Ishikawa (cell line): ENCODE data around the gene HLTF.

Experiments used
- CEBPB ChIP-seq: IDR thresholded peaks from 2 replicates; pipeline ENCODE4 v1.6.1; 2012
- CREB1 ChIP-seq: IDR thresholded peaks from 2 replicates; pipeline ENCODE4 v1.6.1; 2012; ENCODE audit warnings: low read depth
- EGR1 ChIP-seq: IDR thresholded peaks from 2 replicates; pipeline ENCODE4 v1.6.1; 2012
- EP300 ChIP-seq: IDR thresholded peaks from 2 replicates; pipeline ENCODE4 v1.6.1; 2012; ENCODE audit warnings: borderline replicate concordance
- FOXM1 ChIP-seq: IDR thresholded peaks from 2 replicates; pipeline ENCODE4 v1.6.1; 2012; ENCODE audit warnings: low read depth, borderline replicate concordance
- MAX ChIP-seq: IDR thresholded peaks from 2 replicates; pipeline ENCODE4 v1.6.1; 2012
- NFIC ChIP-seq: IDR thresholded peaks from 2 replicates; pipeline ENCODE4 v1.6.1; 2012
- RAD21 ChIP-seq: IDR thresholded peaks from 2 replicates; pipeline ENCODE4 v1.6.1; 2012; ENCODE audit warnings: low read depth
- TAF1 ChIP-seq: IDR thresholded peaks from 2 replicates; pipeline ENCODE4 v1.6.1; 2012; ENCODE audit warnings: low read depth, mild to moderate bottlenecking
- TCF12 ChIP-seq: IDR thresholded peaks from 2 replicates; pipeline ENCODE4 v1.6.1; 2012; ENCODE audit warnings: low read depth
- TEAD4 ChIP-seq: IDR thresholded peaks from 2 replicates; pipeline ENCODE4 v1.6.1; 2012
- YY1 ChIP-seq: IDR thresholded peaks from 2 replicates; pipeline ENCODE4 v1.6.1; 2012; ENCODE audit warnings: low read depth
- TF ChIP-seq, protein P1 (sequence below): IDR thresholded peaks from 2 replicates; pipeline ENCODE4 v1.6.1; 2012; ENCODE audit warnings: low read depth, mild to moderate bottlenecking
- TF ChIP-seq, protein P2 (sequence below): IDR thresholded peaks from 2 replicates; pipeline ENCODE4 v1.6.1; 2012

- TF ChIP-seq CEBPB, result no peak
- no peak for TF ChIP-seq MAX
- no peak for TF ChIP-seq RAD21
- no peak for TF ChIP-seq TCF12
- no peak for TF ChIP-seq TEAD4
- TF ChIP-seq, protein P1, sequence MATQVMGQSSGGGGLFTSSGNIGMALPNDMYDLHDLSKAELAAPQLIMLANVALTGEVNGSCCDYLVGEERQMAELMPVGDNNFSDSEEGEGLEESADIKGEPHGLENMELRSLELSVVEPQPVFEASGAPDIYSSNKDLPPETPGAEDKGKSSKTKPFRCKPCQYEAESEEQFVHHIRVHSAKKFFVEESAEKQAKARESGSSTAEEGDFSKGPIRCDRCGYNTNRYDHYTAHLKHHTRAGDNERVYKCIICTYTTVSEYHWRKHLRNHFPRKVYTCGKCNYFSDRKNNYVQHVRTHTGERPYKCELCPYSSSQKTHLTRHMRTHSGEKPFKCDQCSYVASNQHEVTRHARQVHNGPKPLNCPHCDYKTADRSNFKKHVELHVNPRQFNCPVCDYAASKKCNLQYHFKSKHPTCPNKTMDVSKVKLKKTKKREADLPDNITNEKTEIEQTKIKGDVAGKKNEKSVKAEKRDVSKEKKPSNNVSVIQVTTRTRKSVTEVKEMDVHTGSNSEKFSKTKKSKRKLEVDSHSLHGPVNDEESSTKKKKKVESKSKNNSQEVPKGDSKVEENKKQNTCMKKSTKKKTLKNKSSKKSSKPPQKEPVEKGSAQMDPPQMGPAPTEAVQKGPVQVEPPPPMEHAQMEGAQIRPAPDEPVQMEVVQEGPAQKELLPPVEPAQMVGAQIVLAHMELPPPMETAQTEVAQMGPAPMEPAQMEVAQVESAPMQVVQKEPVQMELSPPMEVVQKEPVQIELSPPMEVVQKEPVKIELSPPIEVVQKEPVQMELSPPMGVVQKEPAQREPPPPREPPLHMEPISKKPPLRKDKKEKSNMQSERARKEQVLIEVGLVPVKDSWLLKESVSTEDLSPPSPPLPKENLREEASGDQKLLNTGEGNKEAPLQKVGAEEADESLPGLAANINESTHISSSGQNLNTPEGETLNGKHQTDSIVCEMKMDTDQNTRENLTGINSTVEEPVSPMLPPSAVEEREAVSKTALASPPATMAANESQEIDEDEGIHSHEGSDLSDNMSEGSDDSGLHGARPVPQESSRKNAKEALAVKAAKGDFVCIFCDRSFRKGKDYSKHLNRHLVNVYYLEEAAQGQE, result no peak
- TF ChIP-seq CREB1, result no peak
- TF ChIP-seq EP300, result no peak
- no peak for TF ChIP-seq YY1
- TF ChIP-seq NFIC, result no peak
- TF ChIP-seq, protein P2, sequence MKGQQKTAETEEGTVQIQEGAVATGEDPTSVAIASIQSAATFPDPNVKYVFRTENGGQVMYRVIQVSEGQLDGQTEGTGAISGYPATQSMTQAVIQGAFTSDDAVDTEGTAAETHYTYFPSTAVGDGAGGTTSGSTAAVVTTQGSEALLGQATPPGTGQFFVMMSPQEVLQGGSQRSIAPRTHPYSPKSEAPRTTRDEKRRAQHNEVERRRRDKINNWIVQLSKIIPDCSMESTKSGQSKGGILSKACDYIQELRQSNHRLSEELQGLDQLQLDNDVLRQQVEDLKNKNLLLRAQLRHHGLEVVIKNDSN, result no peak
- TF ChIP-seq TAF1, result no peak
- TF ChIP-seq EGR1, result no peak
- TF ChIP-seq FOXM1, result no peak
These were observed 18.4 kb downstream of the HLTF start for GRCh38 chr3:149067883-149068282.
